HG02642 (cell line): ENCODE results near the gene CDH23.

Source experiments
- ATAC-seq: cut with Tn5 transposase; IDR thresholded peaks from one replicate; pipeline ENCODE4 v1.9.1; 2021; ENCODE audit warnings: mild to moderate bottlenecking; ENCODE audit not compliant: unreplicated experiment, poor library complexity

CDH23 gene

DNA sequence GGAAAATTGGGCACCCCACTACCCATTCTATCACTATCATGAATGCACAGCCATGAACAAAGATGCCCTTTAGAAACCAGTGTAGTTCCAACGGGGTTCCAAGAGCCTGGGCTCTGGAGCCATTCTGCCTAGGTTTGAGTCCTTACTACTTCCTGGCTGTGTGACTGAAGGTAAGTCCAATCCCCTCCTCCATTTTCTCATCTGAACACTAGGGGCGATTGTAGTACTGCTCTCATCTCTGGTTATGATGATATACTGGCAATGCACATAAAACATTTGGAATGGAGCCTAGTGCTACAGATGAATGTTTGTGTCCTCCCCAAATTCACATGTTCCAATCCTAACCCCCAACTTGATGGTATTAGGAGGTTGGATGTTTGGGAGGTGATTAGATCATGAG, 28.1 kb upstream of the CDH23 start:
- ATAC-seq = no peak

DNA sequence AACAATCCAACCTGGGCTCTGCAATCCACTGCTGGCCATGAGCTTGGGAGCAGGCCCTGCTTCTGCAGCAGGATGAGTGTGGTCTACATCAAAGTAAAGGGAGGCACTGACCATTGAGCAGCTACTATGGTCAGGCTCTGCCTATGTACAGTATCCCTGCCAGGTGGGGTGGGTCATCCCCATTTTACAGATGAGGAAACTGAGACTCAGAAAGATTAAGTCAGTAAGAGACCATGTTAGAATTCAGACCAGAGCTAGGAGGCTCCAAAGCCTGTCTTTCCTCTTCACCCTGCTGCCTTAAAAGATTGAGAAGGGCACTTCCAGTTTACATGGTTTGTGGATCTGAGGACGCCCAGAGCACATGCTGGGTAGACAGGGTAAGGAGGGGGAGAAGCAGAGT, 27.1 kb upstream of the CDH23 start:
- no peak for ATAC-seq

DNA sequence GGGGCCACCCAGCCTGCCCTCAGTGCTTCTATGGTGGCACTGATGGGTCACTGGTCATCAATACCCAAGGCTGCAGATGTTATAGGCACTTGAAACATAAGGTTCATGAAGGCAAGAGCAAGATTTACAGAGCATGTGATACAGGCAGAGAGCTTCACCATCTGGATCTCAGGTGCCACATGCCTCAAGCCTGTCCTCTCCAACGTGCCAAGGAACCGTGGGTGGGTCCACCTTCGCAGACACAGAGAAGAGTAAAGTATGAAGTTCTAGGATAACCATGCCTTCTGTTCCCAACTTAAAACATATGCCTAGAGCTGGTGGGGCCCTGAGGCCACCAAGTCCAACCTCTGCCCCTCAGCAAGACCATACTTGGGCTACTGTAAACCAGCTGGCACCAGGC, 26.7 kb upstream of the CDH23 start:
- no peak for ATAC-seq

DNA sequence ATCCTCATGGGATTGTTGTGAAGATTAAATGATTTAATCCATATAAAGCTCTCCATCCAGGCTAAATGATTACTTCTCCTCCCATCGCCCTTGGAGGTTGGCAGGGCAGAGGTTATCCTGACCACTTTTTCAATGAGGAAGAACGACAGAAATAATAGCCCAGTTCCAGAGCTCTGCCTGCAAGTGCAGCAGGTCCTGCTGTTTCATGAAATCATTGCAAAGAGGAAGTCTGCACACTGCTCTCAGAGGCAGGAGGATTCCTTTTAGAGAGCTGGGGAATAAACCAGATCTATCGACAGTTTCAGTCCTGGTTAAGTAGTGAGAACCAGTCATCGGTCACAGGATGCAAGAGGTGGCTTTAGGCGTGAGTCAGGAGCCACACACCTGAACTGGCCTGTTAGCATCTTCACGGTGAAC, 25.0 kb upstream of the CDH23 start:
- ATAC-seq = peak; percentile 42

DNA sequence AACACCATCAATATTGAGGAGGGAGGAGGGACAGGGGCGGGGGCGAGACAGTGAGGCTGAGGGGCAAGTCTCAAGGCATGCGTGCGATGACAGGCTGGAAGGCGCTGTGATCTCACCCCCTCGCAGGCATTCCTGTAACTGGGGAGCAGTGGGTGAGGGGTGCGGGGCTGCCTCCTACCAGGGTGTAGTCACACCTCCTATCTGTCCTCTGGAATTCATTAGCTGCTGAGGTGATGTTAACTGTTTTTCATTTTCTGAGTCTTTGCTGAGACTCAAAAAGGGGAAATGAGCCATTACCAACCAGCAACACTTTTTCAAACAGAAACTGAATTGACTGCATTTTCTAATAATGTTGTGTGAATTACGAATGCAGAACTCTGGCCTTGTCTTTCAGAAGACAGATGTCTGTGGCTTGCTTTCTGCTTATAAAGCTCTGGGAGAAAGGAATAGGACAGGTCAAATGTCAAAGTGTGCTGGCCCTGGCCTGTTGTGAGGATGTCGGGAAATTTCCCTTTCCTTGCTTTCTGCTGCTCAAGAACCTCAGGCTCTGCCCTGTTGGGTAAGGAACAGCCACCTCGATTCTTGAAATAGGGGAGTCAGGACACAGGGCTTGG, 23.7 kb upstream of the CDH23 start:
- peak; percentile 41 for ATAC-seq

DNA sequence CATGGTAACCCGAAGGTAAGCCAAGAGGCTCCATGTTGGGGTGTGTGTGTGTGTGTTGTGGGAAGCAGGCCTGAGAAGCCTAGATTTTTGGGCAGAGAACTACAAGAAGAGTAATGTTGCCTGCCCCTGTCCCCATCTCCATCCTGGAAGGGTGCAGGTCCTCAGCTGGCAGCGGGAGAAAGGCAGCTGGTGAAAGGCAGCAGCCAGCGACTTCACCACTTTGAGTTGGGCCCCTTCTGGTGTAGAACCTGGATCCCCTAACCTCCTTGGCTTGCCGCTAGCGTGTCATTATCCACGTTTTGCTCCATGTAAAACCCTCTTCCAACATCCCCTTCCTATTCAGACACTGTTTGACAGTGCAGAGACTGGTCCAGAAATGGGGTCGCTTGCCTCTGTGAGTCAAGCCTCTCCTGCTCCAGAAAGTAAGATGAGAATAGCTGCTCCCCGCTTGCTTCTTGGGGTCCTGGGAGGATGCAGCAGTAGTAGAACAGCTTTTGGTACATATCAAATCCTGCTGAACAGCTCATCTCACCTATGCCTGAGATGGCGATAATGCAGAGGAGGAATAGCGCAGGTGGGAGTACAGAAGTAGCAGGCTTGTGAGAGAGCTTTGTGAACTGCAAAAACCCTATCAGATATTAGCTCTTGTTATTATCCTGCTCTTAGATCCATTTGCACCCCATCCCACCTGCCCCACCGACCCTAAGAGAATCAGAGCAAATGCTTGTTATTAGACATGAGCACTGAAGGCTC, 22.1 kb upstream of the CDH23 start:
- ATAC-seq = no peak

DNA sequence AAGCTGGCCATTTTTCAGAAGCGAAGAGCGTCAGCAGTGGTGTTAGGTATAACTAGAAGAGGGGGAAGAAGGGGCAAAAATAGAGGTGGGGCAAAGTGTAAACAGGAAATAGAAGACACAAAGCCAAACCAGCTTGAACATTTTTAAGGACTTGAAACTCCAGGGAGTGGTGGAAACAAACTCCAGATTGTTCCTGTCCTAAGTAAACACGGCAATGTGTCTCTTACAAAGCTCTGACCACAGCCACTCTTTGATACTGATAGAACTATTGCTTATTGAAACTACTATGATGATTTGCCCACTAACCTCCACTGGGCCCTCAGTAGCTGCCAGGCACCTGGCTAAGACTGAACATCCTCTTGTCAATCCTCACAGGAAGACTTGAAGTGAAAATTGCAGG, 20.8 kb upstream of the CDH23 start:
- ATAC-seq = no peak

DNA sequence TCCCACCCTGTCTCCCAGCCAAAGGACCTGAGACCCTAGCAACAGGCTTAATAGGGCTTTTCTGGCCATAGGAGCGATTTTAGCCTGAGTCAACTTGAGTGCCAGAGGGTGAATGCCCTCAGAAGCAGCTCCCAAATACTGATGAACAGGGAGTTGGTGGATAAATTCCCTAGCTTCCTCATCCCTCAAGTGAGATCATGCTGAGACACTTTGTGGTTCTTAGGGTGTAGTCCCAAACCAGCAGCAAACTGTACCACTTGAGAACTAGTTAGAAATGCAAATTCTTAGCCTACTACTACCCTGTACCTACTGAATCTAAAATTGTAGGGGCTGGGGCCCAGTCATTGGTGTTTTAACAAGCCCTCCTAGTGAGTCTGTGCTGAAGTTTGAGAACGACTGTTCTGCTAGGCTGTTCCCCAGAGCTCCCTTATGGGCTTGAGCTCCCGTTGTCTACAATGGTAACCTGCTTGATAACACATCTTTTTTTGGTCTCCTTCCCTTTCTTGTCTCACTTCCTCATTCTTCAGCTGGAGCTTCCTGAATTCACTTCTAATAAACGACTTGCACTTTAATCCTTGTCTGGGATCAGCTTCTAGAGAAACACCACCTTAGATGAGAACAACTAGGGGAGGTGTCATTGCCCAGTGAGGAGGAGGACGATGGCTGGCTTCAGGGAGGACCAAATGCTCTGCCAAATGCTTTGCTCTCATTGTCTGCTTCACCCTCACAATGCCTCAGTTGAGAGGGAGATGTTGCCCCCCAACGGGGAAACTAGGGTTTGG, 18.2 kb upstream of the CDH23 start:
- no peak for ATAC-seq

DNA sequence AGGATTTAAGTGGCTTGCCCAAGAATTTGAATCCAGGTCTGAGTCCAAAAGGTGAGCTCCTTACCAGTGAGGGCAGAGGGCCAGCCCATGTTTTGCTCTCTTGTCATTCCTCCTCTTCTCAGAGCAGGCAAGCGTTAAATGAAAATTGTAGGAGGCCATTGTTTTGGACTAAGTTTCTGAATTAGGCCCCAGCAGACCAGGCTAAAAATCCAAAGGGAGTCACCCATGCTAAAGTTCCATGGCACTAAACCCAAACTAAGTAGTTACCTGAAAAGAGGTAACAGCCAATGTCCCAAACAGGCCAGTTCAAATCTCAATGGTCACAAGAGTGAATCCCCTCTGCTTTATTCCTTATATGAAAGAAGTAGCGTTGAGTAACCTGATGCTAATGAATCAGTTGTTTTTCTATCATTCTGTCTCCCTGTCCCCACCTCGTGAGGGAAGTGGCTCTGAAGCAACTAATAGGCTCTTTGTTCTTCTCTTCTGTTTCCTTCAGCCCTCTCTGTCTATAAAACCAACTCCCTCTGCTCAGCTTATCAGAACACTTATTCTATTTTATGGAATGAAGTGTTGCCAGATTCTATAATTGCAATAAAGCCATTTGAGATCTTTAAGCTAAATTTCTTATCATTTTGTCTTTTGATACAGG, 17.5 kb upstream of the CDH23 start:
- no peak for ATAC-seq

DNA sequence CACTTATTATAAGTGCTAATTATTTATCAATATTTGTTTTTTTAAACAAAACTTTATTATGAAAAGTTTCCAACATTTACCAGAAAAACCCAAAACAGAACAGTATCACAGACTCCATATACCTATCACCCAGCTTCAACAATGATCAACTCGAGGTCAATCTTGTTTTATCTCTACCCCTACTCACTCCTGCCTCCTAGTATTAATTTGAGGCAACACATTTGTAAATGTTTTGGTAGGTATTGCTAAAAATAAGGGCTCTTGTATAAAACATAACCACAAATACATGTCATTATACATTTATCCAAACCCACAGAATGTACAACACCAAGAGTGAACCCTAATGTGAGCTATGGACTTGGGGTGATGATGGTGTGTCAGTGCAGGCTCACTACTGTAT, 15.9 kb upstream of the CDH23 start:
- ATAC-seq = no peak

DNA sequence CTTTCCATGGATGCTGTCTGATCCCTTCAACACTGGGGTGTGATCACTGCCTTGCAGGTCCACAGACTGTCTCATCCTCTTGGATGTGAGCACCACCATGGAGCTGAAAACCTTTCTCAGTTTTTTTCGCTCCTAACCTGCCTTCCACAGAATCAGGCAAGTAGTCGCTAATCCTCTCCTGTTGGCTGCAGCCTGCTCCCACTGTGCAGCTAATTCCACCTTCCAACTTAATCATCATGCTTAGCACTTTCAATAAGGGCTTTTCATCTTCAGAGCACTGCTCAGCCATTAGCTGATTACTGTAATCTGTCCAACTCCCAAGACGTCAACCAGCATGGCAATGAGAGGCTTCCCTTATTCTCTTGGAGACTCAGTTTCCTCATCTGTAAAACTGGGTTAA, 15.1 kb upstream of the CDH23 start:
- no peak for ATAC-seq

DNA sequence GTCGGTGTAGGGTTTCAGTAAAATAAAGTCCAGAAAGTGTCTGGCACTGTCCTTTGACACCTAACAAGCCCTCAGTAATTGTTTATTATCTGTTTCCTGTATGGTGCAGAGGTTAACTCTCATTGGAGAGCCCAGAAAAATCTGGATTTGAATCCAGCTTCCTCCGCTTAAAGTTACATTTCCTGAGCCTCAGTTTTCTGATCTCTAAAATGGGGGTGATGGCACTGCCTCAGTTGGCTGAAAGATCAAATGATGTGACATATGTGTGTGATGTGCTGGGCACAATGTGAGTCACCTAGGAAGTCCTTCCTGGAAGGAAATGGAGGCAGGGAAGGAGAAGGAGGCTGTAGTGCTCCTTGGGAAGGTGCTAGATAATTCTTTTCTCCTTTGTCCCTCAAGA, 14.7 kb upstream of the CDH23 start:
- no peak for ATAC-seq

DNA sequence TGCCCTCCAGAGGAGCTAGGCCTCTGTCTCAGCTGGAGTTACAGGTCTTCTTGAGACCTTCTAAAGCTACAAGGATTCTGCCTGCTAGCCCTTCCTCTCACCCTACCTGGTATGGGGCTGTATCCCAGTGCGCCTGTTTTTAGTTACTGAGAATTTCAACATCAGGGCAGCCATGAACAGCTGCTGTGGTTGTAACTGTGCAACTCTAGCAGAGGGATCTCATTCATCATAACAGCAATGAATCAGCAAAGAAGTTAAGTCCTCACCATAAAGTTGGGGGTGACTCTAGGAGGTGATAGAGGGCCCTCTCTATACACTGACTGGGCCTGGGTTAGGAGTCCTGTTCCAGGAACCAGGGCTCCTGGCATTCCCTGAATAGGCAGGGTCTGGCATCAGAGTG, 14.0 kb upstream of the CDH23 start:
- ATAC-seq = no peak

DNA sequence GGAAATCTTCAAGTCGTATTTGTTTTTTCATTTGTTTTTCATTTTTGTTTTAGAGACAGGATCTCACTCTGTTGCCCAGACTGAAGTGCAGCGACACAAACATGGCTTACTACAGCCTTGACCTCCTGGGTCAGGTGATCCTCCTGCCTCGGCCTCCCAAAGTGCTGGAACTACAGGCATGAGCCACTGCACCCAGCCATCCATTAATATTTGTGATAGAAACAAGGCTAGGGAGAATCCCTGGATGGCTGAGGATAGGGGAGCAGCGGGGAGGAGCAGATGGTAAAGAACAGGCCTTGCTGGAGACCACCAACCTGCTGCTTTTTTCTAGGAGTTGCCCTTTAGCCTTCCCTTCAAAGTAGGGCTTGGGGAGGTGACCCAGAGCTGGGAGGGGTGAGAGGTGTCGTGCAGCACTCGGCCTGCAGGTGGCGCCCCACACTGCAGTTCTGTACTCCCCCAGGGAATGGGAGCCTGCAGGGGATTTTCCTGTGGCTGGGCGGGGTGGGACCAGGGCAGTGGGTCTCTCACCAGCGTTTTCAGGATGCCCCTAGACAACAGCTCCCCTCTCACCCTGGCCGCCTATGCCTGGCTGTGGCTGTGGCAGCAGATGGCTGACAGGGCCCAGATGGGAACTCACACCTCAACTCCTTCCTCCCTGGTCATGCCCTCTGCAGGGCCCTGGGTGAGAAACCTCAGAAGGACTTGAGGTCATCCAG, 12.6 kb upstream of the CDH23 start:
- peak; percentile 54 for ATAC-seq

DNA sequence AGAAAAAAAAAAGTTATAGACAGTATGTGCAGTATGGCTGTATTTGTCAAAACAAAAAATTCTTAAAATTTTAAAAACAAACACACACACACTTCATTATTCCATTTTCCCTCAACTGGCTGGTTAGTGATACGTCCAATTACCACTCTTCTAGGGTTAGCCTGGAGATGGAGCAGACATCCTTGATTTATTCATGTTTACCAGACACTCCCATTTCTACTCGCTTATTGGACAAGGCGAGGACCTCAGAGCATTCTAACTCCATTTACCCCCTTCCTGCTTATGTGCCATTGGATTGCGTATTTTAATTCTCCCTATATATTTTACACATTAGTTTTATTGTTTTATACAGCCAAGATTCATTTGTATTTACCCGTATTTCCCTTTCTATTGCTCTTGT, 8.5 kb upstream of the CDH23 start:
- no peak for ATAC-seq

DNA sequence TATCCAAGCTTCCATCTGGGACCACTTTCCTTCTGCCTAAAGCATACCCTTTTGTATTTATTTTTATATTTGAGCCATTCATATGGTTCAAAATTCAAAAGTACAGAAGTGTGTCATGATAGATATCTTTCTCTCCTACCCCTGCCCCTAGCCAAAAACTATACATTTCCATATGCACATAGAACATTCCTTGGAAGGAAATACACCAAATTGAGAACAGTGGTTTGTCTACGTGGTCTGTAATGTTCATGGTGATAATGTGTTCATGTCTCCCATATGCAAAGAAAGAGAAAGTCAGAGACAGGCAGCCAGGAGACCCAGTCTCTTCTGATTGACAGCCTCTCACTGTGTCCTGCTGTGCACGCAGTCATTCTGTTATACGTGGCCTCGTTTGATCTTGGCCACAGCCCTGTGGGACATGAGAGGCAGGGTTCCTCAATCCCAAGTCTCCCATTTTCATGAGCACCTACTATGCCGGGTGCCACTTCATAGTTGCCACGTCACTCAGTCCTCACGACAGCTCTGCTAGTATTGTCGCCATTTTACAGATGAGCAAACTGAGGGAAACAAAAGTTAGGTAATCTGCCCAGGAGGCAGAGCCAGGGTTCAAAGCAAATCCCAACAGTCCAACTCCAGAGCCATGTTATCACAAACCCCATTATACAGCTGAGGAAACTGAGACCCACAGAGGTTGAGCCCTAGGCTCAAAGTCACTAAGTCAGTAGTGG, 8.0 kb upstream of the CDH23 start:
- no peak for ATAC-seq

DNA sequence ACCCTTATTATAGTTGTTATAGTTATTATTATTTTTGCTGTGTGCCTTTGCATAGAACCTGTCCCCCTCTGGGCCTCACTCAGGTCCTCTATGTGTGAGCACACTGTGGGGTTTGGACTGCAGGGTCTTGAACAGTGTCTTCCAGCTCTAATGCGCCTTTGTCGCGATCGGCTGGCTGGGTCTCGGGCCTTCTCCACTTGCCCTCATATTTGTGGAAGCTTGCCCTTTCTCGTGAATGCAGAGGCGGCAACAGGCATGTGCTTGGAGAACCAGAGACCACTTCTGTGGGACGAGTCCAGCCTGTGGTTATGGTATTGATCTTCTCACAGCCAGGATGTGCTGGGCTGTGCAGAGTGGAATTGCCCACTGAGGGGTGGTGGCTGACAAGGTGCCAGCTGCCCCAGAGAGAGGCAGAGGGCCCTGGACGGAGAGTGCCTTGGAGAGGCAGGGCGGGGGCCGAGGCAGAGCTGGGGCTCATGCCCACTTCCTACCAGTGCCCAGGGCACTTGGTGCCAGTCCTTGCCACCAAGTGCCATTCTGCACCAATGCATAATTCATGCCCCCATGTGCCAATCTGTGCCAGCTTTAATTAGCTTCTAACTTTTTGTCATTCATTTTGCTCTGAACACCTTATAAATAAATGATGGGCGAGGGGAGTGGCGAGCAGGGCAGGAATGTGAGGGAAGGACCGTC, 6.8 kb upstream of the CDH23 start:
- ATAC-seq = no peak

DNA sequence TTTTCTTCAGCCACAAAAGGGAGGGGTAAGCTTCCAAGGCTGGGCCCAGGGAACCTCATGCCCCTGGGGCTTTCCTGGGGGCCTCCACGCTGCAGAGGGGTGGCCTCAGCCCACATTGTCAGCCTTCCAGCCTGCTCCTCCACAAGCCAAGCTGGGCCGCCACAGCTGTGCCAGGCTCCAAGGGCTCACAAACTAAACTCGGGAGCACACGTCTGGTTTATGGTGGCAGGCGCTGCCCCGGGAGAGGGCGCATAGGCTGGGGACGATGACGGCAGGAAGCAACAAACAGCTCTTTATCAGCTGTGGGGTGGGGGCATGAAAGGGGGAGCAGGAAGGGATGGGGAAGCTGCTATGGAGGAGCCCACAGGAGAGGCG, 6.3 kb upstream of the CDH23 start:
- no peak for ATAC-seq
